BLaER1 (cell line): Measurements from ENCODE around the gene NAALADL2.

Source experiments
- H3K27ac ChIP-seq: shearing (Covaris generic); formaldehyde crosslinking; 2 replicates; pipeline ENCODE4 v1.8.1; 2022
- H3K27me3 ChIP-seq: shearing (Covaris generic); formaldehyde crosslinking; 2 replicates; pipeline ENCODE4 v1.8.1; 2022
- H3K36me3 ChIP-seq: shearing (Covaris generic); formaldehyde crosslinking; 2 replicates; pipeline ENCODE4 v1.8.1; 2022
- H3K4me1 ChIP-seq: shearing (Covaris generic); formaldehyde crosslinking; 2 replicates; pipeline ENCODE4 v1.8.1; 2022
- H3K4me2 ChIP-seq: shearing (Covaris generic); formaldehyde crosslinking; 2 replicates; pipeline ENCODE4 v1.8.1; 2022
- H3K4me3 ChIP-seq: shearing (Covaris generic); formaldehyde crosslinking; 2 replicates; pipeline ENCODE4 v1.8.1; 2022
- H3K9ac ChIP-seq: shearing (Covaris generic); formaldehyde crosslinking; 2 replicates; pipeline ENCODE4 v1.8.1; 2022
- H3K9me3 ChIP-seq: shearing (Covaris generic); formaldehyde crosslinking; 2 replicates; pipeline ENCODE4 v1.8.1; 2022
- H4K20me1 ChIP-seq: shearing (Covaris generic); formaldehyde crosslinking; 2 replicates; pipeline ENCODE4 v1.8.1; 2022
- Cebpa-rat ChIP-seq: shearing (Covaris generic); IDR thresholded peaks from 2 replicates; pipeline ENCODE4 v1.8.1; 2022

Gene NAALADL2

DNA sequence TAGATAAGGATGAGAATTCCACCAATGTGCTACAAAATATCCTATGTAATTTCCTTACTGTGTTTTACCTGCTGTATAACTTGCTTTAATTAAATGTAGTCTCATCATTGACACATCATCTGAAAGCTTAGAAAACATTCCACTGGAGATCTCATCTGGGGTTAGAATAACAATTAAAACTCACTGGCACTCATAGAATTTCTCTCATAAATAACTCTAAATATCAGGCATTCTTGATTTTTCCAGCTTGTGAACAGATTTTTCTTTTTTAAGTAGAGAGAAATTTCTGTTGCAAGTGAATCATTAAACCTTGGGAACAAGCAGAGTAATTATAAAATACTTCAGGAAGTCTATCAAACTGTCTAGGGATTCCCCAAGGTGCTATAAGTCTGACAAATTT is 843.8 kb downstream of the NAALADL2 start:
- no peak overlapping the region for H3K4me2 ChIP-seq
- no peak overlapping the region for H3K27ac ChIP-seq
- H3K4me3 ChIP-seq = no peak overlapping the region
- no peaks in the 10 kb centered on the region for H3K36me3 ChIP-seq
- no peaks in the 10 kb centered on the region for H3K27me3 ChIP-seq
- H3K4me1 ChIP-seq = no peaks in the 10 kb centered on the region
- TF ChIP-seq Cebpa-rat = no peak
- H4K20me1 ChIP-seq = no peaks in the 10 kb centered on the region
- H3K9ac ChIP-seq = no peak overlapping the region
- no peaks in the 10 kb centered on the region for H3K9me3 ChIP-seq

DNA sequence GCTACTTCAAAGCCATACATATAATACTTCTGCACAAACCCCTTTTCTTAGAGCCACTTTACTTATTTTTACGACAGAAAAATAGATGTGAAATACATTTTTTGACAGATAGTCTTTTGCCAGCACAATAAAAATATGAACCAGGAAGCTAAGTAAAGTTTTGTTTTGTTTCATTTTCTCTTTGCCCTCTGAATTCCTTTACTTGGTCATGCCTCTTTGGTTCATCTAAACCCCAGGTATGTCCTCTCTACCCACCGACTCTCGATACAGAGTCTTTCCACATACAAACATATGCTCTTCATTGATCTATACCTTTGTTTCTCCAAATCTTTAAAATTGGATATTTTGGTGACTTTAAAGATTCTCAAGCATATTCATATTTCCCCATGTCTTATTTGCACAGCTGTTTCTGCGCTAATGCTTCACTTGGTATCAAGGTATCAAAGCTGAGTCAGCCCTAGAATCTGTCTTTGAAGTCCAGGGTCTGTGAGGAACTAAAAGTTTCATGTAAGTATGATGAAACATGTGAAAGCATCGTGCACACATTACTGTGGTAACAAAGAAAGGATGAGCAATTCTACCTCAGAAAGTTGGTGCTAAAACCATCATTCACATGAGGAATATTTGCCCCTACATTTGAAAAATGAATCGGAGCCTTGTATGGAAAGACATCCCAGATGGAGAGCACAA is 845.4 kb downstream of the NAALADL2 start:
- Histone ChIP-seq H3K9me3 (no peaks in the 10 kb centered on the region), H3K36me3 (no peaks in the 10 kb centered on the region), H3K4me3 (no peak overlapping the region), H3K9ac (no peak overlapping the region), H3K27ac (no peak overlapping the region), H3K4me2 (no peak overlapping the region), H4K20me1 (no peaks in the 10 kb centered on the region), H3K27me3 (no peaks in the 10 kb centered on the region), H3K4me1 (no peaks in the 10 kb centered on the region)
- no peak for TF ChIP-seq Cebpa-rat

DNA sequence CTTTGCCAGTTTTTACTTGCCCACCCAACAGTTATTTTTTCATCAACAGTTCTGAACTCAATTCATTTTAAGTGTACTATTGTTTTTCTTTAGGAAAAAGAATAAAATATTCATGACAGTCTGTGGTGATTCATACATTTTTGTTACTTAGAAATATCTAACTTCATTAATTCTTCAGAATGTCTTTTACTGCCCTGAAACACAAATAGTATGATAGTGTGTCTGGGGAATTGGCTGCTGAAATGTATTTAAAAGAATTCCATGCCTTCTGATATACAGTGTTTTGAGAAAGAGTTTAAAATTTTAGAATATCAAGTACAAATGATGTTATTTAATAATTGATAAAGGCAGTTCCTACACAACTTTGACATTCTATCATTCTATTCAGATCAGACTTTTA is 854.1 kb downstream of the NAALADL2 start:
- Histone ChIP-seq H3K36me3 (no peaks in the 10 kb centered on the region), H3K9me3 (peaks cover 14% of the 10 kb centered on the region), H3K27ac (no peak overlapping the region), H3K4me1 (no peaks in the 10 kb centered on the region), H3K27me3 (no peaks in the 10 kb centered on the region), H3K4me3 (no peak overlapping the region), H3K4me2 (no peak overlapping the region), H3K9ac (no peak overlapping the region), H4K20me1 (no peaks in the 10 kb centered on the region)
- TF ChIP-seq Cebpa-rat = no peak

DNA sequence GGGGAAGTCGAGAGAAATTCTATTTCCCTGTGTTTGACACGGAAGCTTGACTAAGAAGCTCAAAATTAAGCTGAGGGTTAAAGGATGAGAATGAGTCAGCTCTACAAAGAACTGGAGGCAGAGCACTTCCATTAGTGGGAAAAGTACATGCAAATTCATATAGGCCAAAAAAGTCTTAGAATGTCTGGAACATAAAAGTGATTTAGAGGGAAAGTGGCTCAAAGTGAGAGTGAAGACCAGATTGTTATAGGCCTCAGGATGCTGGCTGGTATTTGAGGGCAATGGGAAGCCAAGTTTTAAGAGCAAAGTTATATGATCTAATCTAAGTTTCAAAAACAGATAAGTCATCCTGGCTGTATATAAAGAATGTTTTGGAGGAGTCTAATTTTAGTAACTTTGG is 857.3 kb downstream of the NAALADL2 start:
- Histone ChIP-seq H3K36me3 (no peaks in the 10 kb centered on the region), H3K9me3 (peaks cover 28% of the 10 kb centered on the region), H3K4me2 (no peak overlapping the region), H3K4me3 (no peak overlapping the region), H3K9ac (no peak overlapping the region), H3K4me1 (no peaks in the 10 kb centered on the region), H3K27me3 (no peaks in the 10 kb centered on the region), H4K20me1 (no peaks in the 10 kb centered on the region), H3K27ac (no peak overlapping the region)
- no peak for TF ChIP-seq Cebpa-rat

DNA sequence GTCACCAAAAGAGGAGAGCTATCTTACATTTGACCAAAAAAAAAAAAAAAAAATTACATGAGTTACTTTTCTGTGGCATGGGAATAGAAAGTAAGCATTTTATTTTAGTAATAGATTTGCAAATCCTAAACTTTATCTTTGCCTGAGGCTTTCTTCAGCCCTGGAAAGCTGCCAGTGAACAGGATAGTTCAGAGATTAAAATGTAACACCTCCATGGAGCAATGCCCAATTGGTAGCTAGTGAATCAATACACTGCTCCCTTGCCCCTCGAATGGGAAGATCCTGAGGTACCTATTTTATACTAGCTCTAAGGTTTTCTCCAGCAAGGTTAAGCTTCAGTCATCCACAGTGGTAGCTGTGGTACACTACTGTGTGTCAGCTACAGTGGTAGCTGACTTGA is 867.1 kb downstream of the NAALADL2 start:
- Histone ChIP-seq H3K9me3 (peaks cover 7% of the 10 kb centered on the region; the same call in 1 of the 2 replicates), H3K27me3 (no peaks in the 10 kb centered on the region), H3K4me1 (peaks cover 29% of the 10 kb centered on the region), H4K20me1 (no peaks in the 10 kb centered on the region), H3K9ac (no peak overlapping the region), H3K4me3 (no peak overlapping the region), H3K27ac (no peak overlapping the region), H3K36me3 (0 out of 2 replicates have a peak, but pooled peaks cover 7% of the 10 kb centered on the region), H3K4me2 (no peak overlapping the region)
- TF ChIP-seq Cebpa-rat = no peak

DNA sequence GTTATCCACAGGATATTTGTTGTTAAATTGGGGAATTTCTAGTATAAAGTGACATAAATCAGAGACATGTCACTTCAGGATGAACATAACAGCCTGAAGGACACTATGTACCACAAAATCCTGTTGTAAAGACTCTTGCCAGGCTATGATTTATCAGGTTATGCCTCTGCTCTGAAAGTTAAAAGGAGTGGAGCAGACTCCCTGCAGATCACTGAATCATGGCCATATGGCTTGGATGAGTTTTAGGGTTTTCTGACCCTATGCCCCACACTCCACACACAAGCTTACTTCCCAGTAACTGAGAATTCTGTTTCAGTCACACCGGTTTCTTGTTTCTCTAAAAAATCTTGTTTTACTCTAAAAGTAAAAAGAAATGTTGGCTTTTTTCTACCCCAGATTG is 869.4 kb downstream of the NAALADL2 start:
- Histone ChIP-seq H4K20me1 (no peaks in the 10 kb centered on the region), H3K9me3 (peaks cover 16% of the 10 kb centered on the region), H3K36me3 (0 out of 2 replicates have a peak, but pooled peaks cover 7% of the 10 kb centered on the region), H3K4me1 (peaks cover 21% of the 10 kb centered on the region), H3K27ac (no peak overlapping the region), H3K4me2 (no peak overlapping the region), H3K9ac (no peak overlapping the region), H3K4me3 (no peak overlapping the region), H3K27me3 (no peaks in the 10 kb centered on the region)
- no peak for TF ChIP-seq Cebpa-rat

DNA sequence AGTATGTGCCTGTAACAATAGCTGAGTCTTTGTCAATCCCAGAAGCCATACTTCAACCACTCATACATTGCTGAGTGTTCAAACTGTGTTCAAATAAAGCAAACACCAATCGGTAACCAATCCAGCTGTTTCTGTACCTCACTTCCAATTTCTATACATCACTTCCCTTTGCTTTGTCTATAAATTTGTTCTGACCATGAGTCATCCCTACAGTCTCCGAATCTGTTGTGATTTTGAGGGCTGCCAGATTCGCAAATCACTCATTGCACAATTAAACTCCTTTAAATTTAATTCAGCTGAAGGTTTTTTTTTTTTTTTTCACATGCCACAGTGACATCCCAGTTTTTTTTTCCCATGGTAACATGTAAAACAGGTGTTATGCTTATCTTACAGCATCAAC is 870.3 kb downstream of the NAALADL2 start:
- Histone ChIP-seq H3K4me3 (no peak overlapping the region), H3K9ac (no peak overlapping the region), H4K20me1 (no peaks in the 10 kb centered on the region), H3K36me3 (0 out of 2 replicates have a peak, but pooled peaks cover 7% of the 10 kb centered on the region), H3K27ac (no peak overlapping the region), H3K27me3 (no peaks in the 10 kb centered on the region), H3K4me1 (peaks cover 12% of the 10 kb centered on the region), H3K4me2 (no peak overlapping the region), H3K9me3 (peaks cover 25% of the 10 kb centered on the region)
- TF ChIP-seq Cebpa-rat = no peak

DNA sequence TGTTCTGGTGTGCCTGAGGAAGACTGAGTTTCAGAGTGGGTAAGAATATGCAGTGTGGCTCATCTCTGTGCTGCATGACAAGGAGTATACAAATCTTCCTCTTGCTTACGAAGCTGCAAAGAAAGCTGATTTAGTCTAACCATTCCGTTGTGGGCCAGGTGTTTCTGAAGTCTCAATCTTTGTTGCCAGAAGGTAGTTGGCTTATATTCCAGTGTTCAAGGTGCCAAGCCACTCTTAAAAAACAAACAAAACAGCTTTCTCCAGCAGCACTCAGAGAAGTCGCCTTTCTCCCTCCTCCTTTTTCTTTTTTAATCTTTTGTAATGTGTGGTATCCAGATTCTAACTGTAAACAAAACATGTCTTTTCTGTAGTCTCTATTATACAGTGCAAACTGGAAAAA is 872.4 kb downstream of the NAALADL2 start:
- Histone ChIP-seq H3K36me3 (0 out of 2 replicates have a peak, but pooled peaks cover 7% of the 10 kb centered on the region), H3K4me1 (no peaks in the 10 kb centered on the region; the same call in 1 of the 2 replicates), H3K9ac (no peak overlapping the region), H3K9me3 (peaks cover 37% of the 10 kb centered on the region), H3K4me2 (no peak overlapping the region), H3K4me3 (no peak overlapping the region), H3K27me3 (no peaks in the 10 kb centered on the region), H3K27ac (no peak overlapping the region), H4K20me1 (no peaks in the 10 kb centered on the region)
- no peak for TF ChIP-seq Cebpa-rat

DNA sequence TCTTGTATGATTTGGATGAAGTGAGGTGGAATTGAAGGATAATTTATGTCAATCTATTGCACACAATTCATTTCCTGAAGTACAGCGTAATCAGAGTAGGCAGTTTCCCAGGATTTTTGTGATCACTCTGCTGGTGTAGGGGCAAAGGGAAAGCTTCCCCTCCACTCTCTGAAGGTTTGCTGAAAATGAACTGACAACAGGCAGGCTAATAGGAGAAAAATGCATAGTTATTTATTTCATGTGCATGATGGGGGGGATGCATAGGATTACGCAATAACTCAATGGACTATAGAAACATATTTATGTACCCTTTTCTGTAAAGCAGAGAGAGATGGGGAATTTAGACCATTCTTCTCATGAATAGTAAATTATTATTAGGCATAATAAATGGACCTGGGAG is 872.9 kb downstream of the NAALADL2 start:
- peak; percentile 85; the same call in 1 of the 2 replicates for TF ChIP-seq Cebpa-rat
- no peak overlapping the region for H3K27ac ChIP-seq
- H4K20me1 ChIP-seq = no peaks in the 10 kb centered on the region
- 0 out of 2 replicates have a peak, but pooled peaks cover 2% of the 10 kb centered on the region for H3K36me3 ChIP-seq
- no peak overlapping the region for H3K4me2 ChIP-seq
- no peak overlapping the region for H3K9ac ChIP-seq
- no peaks in the 10 kb centered on the region for H3K27me3 ChIP-seq
- H3K9me3 ChIP-seq = peaks cover 35% of the 10 kb centered on the region
- H3K4me1 ChIP-seq = no peaks in the 10 kb centered on the region; the same call in 1 of the 2 replicates
- no peak overlapping the region for H3K4me3 ChIP-seq

DNA sequence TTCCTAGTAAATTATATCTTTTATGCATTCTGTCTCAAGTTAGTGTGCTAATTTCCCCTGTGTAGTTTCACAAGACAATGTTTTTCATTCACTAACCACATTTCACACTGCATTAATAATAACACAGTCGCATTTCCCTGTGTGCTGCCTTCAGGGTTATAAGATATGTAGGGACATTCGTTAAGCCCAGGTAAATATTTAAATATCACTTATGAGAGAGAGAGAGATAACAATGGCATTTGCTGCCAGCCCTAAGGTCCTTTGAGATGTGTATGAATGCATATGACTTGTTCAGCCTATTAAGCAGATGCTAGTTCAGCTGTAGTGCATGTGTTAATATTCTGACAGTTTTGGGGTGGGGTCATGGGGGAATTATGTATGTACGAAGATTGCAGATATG is 876.7 kb downstream of the NAALADL2 start:
- TF ChIP-seq Cebpa-rat = no peak
- H3K9ac ChIP-seq = no peak overlapping the region
- no peaks in the 10 kb centered on the region for H3K36me3 ChIP-seq
- H4K20me1 ChIP-seq = no peaks in the 10 kb centered on the region
- H3K27me3 ChIP-seq = no peaks in the 10 kb centered on the region
- no peak overlapping the region for H3K27ac ChIP-seq
- peaks cover 30% of the 10 kb centered on the region for H3K9me3 ChIP-seq
- no peak overlapping the region for H3K4me3 ChIP-seq
- no peaks in the 10 kb centered on the region for H3K4me1 ChIP-seq
- no peak overlapping the region for H3K4me2 ChIP-seq
